Activated CD4-positive, alpha-beta T cell treated with anti-CD3 and anti-CD28 coated beads, Interleukin-2, amount 50 U/mL, for 48 hours (primary cell): ENCODE results near the gene ARMH2.

Experiments used
- DNase-seq, 2 experiments: peaks; one replicate each; pipeline ENCODE4 v3.0.0-alpha.2; 2020

ARMH2 gene

DNA sequence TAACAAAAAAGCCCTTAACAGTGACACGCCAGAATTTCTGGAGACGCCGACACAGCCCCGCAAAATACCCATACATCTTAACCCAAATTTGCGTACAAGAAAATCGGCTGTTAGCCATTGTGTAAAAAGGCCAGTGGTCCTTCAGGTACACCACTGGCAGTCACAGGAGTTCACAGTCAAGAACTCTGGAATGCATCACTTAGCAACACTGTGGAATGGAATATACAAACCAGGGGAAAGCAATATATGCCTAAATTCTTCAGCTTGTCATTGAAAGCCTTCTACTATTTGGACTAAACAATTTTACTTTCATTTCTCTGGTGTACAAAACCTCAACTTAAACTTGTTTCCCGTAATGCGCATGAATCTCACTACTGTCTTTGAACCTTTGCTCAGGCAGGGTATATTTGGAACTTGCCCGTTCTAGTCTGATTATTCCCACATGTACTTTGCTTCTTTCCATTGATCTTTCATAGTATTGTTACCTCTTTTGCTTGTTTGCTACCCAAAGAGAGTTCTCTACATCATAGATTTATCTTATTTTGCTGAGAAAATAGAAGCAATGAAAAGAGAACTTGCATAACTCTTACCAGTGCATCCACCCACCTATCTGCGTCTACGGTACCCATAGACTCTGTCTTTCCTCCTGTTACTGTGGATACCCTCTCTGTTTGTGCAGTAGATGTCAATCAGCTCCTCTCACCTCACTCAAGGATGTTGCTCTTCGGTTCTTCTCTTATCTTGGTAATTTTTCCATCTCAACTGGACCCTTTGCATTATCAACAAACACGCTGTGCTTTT lies at the start of gene ARMH2:
ARMH2 (minus strand) TSS at position 178 of the 801 bp plus-strand sequence; CDS start at position 118, 60 bp downstream.
- no peak for DNase-seq

DNA sequence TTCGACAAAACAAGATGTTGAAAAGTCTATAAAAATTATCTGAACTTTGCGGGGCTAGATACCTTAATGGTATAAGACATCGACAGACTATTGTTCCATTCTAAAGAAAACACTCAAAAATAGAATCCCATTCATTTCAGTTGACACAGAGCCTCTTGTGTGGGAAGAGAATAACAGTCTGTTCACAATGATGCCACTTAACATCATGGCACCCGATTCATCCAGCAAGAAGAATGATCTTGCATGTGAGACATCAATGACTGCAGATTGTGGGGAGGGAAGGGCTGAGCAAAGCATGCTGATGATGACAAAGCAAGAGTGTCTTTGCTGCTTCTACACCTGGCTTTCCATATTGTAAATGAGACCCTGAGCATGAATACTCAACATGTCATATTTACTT lies 49.7 kb upstream of the ARMH2 start:
- DNase-seq = no peak

GRCh38 chr6:24847402-24847801 lies 48.7 kb upstream of the ARMH2 start:
- no peak for DNase-seq

DNA sequence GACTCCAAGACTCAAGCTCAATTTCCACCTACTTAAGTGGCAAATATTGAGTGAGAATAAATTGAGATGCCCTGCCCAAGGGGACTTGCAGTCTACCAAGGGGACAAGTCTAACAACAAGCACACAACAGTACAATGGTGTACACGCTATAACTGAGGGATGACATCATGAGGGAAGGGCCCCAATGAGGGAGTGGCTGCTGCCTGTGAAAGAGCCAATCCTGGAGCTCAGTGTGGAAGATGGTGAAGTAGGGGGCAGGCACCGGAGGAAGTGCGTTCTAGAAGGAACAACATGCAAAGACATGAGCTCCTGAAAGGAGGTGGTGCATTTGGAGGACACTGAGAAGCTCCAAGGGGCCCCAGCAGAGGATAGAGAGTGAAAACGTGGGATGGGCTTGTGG lies 46.9 kb upstream of the ARMH2 start:
- no peak for DNase-seq

DNA sequence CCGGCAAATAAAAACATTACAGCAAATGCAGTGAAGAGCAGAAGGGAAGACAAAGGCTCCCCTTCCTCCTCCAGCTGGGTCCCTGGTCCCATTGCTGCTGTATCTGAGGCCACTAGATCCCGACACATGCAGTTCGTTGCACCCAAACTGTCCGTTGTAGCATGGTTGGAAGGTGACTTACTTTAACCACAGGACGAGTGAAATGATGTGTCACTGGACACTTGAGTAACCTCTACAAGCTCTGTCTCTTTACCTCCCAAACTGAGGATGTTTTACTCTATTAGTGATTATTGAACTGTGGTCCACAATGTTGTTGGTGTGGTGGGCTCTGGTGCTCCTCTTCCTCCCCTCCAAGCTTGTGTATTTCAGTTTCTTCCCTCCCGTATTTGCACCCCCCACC lies 46.2 kb upstream of the ARMH2 start:
- DNase-seq = no peak

DNA sequence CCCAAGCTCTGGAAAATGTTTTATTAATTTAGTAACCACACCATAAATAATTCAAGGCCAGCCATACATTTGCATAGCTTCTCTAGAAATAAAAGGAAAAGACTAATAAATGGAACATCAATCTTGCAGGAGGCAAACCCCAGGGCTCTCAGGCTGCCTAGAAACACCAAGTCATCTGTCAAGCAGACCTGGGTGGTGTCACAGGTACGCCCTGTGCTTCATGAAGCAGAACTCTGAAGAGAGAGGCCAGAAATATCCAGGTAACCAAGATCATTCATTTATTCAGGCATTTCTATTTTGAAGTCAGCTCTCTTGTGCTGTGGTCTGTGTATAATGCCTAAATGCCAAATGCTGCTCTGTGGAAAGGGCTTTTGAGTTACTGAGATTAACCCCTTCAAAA lies 45.3 kb upstream of the ARMH2 start:
- no peak for DNase-seq

GRCh38 chr6:24840187-24840586 lies 41.5 kb upstream of the ARMH2 start:
- DNase-seq = no peak

GRCh38 chr6:24838994-24839393 lies 40.3 kb upstream of the ARMH2 start:
- DNase-seq = no peak

GRCh38 chr6:24838081-24838480 lies 39.4 kb upstream of the ARMH2 start:
- no peak for DNase-seq

- DNase-seq = no peak
These were observed 37.4 kb upstream of the ARMH2 start for GRCh38 chr6:24836109-24836508.

DNA sequence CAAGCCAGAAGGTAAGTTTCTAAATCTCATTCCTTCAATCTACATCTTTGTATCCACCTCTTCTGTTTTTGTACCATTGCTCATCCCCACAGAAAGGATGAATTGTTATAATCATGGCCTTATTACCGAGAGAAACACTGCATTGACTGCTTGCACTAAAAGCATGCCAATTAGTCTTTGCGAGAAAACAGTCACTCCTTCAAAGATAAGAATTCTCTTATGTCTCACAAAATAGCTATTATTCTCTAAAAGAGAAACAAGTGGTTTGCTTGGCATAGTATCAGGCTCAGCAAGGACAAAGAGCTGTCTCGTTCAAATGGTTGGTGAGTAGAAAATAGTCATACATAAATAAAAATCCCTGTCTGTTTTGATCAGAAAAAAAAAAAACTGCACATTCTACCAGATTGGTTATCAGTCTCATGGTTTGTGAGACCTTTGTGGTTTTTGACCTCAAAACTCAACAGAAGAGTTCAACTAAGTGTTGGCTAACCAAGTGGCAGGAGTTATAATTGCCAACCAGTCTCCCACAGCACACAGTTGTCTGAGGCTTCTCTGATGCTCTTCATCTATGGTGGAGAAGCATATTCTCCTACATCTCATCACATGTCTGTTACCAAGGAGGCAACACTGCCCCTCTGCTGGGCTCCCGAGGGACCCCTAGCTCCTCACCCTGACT lies 35.1 kb upstream of the ARMH2 start:
- DNase-seq = no peak

GRCh38 chr6:24832794-24833193 lies 34.1 kb upstream of the ARMH2 start:
- no peak for DNase-seq

DNA sequence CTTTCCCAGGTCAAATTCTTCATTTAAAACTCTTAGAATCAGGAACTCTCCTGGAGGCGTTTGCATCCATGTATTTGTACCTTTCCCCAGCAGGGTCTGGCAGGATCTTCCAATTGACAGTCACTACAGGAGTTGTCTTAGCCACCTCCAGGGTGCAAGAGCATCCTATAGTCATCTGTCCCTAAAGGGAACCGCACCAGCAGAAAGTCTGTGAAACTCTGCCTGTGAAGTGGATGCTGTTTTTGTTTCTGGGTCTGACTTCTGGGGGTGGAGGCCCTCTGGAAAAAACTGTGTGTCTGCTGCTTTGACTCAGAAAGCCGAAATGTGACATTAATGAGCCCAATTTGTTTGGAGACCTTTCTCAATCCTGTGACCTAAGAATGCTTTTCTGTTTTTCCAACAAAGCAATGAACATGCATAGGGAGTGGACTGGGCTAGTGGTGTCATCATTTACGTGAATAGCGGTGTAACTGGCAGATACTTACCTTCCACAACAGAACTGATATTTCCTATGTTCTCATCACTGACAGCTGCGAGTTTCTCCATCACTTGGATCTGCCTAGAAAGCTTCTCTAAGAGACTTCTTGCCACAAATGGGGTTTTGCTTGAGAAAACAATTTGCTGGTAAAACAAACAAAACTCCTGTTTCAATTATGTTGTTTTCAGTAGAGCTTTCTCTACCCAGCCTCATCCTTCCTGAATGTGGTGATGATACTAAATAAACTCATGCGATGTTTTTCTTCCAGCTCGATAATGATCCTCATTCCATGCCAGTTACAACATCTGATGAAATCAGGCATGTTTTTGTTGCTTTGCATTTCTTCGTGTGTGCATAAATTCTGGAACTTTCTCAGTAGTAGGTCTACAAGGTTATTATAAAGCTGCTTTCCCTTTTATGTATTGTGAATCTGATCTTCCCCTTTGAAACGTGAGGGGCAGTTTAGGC lies 33.3 kb upstream of the ARMH2 start:
- peak; percentile 6 to 19 for DNase-seq

DNA sequence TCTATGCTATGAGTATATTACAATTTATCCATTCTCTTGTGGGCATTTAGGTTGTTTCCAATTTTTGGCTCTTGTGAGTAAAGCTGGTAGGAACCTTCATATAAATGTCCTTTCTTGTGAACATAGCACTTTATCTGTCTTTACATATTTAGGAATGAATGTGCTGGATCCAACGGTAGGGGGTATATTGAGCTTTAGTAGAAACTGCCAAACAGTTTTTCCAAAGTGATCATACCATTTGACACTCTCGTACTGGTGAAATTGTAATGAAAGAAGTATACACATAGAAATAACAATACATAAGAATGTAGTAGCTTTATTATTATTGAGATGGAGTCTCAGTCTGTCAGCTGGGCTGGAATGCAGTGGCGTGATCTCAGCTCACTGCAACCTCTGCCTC lies 30.9 kb upstream of the ARMH2 start:
- no peak for DNase-seq

- no peak for DNase-seq
These were observed 29.3 kb upstream of the ARMH2 start for GRCh38 chr6:24827970-24828369.

- no peak for DNase-seq
These were observed 28.4 kb upstream of the ARMH2 start for GRCh38 chr6:24827162-24827561.

GRCh38 chr6:24825130-24825630 lies 26.5 kb upstream of the ARMH2 start:
- no peak for DNase-seq

DNA sequence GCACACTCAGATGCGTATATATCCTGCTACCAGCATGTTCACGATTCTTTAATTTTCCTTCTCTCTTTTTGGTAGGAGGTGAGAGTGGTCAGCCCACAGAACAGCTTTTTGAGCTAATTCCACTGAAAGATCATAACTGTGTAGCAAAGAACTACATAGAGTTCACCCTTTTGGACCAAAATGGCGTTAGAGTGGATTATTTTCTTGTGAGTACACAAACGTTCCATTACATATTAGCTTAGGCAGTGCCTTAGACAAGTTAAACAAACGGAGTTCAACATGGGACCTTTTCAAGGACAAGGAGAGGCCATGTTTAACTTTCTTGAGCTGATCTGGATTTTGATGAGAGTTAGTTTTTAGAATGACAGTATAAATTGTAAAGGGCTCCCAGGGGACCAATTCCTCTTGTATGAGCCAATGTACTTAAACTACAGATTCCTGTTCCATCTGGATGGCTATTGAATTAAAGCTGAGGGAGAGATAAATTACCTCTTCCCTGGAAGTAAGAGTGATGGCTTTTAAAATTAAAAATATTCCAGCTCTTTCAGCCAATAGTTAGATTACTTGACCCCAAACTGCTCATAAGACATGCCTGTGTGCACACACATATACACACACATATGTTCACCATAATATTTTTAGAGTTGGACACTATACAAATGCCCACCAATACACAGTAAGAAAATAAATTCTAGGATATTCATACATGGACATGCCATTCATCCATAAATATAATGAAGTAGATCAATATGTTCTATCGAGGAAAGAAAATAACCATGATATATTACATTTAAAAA lies 25.6 kb upstream of the ARMH2 start:
- no peak for DNase-seq

DNA sequence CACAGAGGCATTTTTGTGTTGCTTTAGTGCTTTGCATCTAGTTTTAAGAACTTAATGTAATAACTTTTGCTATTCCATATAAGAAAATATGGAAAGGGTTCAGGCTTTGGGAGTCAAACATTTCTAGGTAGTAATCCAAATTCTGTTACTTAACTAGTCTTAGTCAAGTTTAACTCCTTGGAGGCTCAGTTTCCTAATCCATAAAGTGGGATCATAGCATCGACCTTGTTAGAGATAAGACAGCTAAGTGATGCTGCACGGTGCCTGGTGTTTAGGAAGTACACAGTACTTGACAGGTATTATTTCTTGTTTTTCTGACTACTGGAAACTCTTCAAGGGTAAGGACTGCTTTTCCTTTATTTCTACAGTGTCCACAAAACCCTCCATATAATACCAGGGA lies 24.5 kb upstream of the ARMH2 start:
- DNase-seq = no peak

DNA sequence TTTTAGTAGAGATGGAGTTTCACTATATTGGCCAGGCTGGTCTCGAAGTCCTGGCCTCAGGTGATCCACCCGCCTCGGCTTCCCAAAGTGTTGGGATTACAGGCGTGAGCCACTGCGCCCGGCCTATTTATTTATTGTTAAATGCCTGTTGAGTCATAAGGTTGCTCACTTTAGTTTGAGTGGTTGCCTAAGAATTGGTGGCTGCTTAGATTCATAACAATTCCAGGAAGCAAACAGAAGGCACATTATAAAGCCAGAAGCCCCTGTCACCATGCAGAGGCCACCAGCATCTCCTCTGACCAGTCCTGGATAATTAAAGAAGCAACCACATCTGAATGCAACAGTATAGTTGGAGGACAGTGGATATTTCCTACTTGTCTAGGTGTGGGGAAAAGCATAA lies 24.0 kb upstream of the ARMH2 start:
- DNase-seq = no peak

GRCh38 chr6:24821860-24822444 lies 23.2 kb upstream of the ARMH2 start:
- DNase-seq = no peak

DNA sequence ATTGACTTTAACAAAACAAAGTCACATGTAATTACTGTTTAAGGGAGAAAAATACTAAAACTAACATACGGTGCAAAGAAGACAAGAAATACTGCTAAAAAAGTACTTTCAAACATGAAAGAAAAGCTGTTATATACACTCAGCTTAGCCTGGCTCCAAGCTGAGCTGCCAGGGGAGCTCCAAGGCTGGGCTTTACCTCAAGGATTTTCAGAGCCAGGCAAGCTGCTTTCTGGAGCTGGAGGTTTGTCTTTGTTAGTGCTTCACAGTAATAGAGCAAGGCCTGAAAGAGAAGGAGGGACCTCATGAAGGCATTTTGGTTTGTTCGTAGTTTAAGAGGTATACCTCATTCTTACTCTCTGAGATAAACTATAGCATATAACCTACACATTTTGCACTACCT lies 19.6 kb upstream of the ARMH2 start:
- DNase-seq = no peak
